SK-N-MC (cell line): ENCODE measurements around the gene PPP3R1.
A peak's percentile ranks its signal among the peaks of the same experiment; 100 is the strongest.

Experiments
- DNase-seq: peaks from one replicate; pipeline ENCODE4 v3.0.0-alpha.2; 2011; ENCODE audit warnings: low read depth, low spot score
- H3K27ac ChIP-seq: fragments of 200-600 bp; sonication (generic); 2 replicates; pipeline ENCODE4 v1.5.1; 2016; ENCODE audit warnings: mixed run types
- H3K36me3 ChIP-seq: fragments of 200-600 bp; sonication (generic); 2 replicates; pipeline ENCODE4 v1.6.1; 2017; ENCODE audit warnings: antibody characterized with exemption, low read length, mixed read lengths; ENCODE audit not compliant: insufficient read depth
- H3K4me3 ChIP-seq: fragments of 200-600 bp; sonication (generic); 2 replicates; pipeline ENCODE4 v1.5.1; 2016
- H3K9ac ChIP-seq: fragments of 200-600 bp; sonication (generic); 2 replicates; pipeline ENCODE4 v1.8.0; 2017; ENCODE audit warnings: mixed run types, mixed read lengths; ENCODE audit not compliant: insufficient read length
- H3K9me3 ChIP-seq: fragments of 200-600 bp; sonication (generic); 2 replicates; pipeline ENCODE4 v1.6.1; 2017; ENCODE audit warnings: low read depth, mild to moderate bottlenecking, antibody characterized with exemption, low read length, moderate library complexity, mixed read lengths
- EZH2 ChIP-seq: fragments of 200-600 bp; sonication (generic); IDR thresholded peaks from one replicate; pipeline ENCODE4 v1.6.1; 2017; ENCODE audit warnings: antibody characterized with exemption
- FOXP2 ChIP-seq: optimal IDR thresholded peaks from 2 replicates; pipeline ENCODE3; 2011; ENCODE audit warnings: mild to moderate bottlenecking, moderate library complexity; ENCODE audit not compliant: insufficient read depth; ENCODE audit errors: extremely low read length, control extremely low read depth
- POLR2AphosphoS5 ChIP-seq: IDR thresholded peaks from 2 replicates; pipeline ENCODE4 v1.6.1; 2012; ENCODE audit warnings: mild to moderate bottlenecking, low read depth, low read length, borderline replicate concordance

Gene PPP3R1

DNA sequence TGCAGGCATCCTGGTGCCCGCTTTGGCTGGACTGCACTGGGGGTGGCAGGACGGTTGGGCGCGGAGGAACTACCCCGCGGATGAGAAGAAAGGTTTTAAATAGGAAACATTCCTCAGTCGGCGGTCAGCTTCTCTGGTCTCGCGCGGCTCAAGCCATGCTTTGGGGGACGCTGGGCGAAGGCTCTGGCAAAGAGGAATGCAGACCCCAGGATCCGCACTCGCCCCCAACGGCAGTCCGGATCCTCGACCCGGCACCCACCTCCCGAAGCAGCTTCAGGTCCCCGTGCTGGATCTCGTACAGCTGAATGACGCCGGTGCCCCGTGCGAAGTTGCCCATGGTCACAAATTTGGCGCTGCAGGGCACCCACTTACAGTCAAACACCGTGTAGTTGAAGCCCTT lies 95.3 kb downstream of the PPP3R1 start:
- DNase-seq, result no peak

DNA sequence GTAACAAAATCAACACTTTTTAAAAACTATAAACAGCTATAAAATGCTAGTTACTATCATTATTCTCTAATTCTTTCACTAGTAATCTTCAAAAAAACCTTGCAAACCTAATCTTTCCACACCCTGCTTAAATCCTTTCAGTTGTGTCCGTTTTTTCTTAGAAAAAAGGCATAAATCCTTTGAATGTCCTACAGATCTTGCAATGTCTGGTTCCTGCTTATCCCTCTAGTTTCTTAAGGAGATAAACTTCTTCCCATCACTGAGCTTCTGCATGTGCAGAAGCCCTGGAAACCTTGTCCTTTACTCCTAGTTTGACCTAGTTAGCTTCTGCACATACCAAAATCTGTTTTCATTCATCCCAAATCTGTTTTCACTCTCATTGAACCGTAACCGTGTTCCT lies 95.9 kb downstream of the PPP3R1 start:
- H3K36me3 ChIP-seq, result peaks cover 22% of the 10 kb centered on the region
- H3K4me3 ChIP-seq, result peak overlapping the region; percentile 94
- TF ChIP-seq EZH2, result no peak
- TF ChIP-seq FOXP2, result no peak
- no peak for TF ChIP-seq POLR2AphosphoS5
- no peak for DNase-seq
- H3K9ac ChIP-seq, result peak overlapping the region; percentile 94
- no peaks in the 10 kb centered on the region for H3K9me3 ChIP-seq
- H3K27ac ChIP-seq, result no peak overlapping the region

More for the DNA sequence above, 95.3 kb downstream of the PPP3R1 start:
- H3K4me3 ChIP-seq, result peak overlapping the region; percentile 94
- H3K27ac ChIP-seq, result peak overlapping the region; percentile 99; the same call in 1 of the 2 replicates
- H3K9ac ChIP-seq, result peak overlapping the region; percentile 94
- TF ChIP-seq EZH2 (no peak), FOXP2 (no peak)
- peaks cover 28% of the 10 kb centered on the region for H3K36me3 ChIP-seq
- H3K9me3 ChIP-seq, result no peaks in the 10 kb centered on the region

DNA sequence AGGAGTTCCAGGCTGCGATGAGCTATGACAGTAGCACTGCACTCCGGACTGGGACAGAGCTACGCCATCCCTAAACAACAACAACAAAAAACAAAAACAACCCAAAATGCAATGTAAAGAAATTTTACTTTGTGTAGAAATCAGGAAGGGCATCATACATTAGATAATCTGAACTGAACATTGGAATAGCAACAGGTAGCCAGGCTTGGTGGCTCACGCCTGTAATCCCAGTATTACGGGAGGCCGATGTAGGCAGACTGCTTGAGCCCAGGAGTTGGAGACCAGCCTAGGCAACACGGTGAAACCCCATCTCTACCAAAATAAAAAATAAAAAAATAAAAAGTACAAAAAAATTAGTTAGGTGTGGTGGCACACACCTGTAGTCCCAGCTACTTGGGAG lies 96.7 kb downstream of the PPP3R1 start:
- H3K9me3 ChIP-seq, result no peaks in the 10 kb centered on the region
- H3K36me3 ChIP-seq, result peaks cover 14% of the 10 kb centered on the region
- H3K4me3 ChIP-seq, result no peak overlapping the region
- no peak overlapping the region for H3K27ac ChIP-seq
- no peak for TF ChIP-seq EZH2
- H3K9ac ChIP-seq, result no peak overlapping the region
- no peak for DNase-seq

DNA sequence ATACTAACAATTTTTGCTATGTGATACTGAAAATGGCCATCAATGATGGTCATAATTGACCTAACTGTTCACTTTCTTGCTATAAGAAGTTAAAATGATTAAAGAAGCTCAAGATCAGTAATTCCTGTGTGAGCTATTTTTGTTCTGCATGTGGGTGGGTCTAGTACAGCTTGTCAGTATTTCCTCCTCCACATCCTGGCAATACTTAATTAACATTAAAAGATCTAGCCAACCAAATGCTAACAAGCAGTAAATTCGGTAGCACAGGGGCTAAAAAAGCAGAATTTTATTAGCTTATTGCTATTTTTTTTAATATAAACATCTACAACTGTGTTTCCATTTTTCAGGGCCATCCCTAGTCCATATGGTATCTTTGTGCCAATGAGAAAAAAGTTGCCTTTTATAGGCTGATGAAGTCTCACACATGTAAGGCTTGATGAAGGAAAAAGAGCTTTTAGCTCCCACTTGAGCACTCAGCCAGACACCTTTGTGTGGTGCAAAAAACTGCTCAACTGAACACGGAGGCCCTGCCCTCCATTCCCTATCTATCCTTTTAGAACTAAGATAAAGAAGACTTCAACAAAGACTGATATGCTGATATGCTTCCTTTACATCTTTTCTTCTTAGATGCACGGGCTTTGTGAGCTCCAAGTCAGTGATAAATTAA lies 99.5 kb downstream of the PPP3R1 start:
- DNase-seq, result no peak
- TF ChIP-seq FOXP2, result no peak
- TF ChIP-seq EZH2, result no peak
- TF ChIP-seq POLR2AphosphoS5, result no peak
- H3K36me3 ChIP-seq, result no peaks in the 10 kb centered on the region
- H3K4me3 ChIP-seq, result no peak overlapping the region
- no peak overlapping the region for H3K27ac ChIP-seq
- H3K9ac ChIP-seq, result no peak overlapping the region
- no peaks in the 10 kb centered on the region for H3K9me3 ChIP-seq

- Histone ChIP-seq H3K4me3 (no peak overlapping the region), H3K9ac (no peak overlapping the region), H3K36me3 (no peaks in the 10 kb centered on the region), H3K9me3 (no peaks in the 10 kb centered on the region), H3K27ac (no peak overlapping the region; the same call in 1 of the 2 replicates)
- no peak for DNase-seq
- TF ChIP-seq EZH2, result no peak
- TF ChIP-seq POLR2AphosphoS5, result no peak
- no peak for TF ChIP-seq FOXP2
These were observed 101.3 kb downstream of the PPP3R1 start for GRCh38 chr2:68151037-68151436.

DNA sequence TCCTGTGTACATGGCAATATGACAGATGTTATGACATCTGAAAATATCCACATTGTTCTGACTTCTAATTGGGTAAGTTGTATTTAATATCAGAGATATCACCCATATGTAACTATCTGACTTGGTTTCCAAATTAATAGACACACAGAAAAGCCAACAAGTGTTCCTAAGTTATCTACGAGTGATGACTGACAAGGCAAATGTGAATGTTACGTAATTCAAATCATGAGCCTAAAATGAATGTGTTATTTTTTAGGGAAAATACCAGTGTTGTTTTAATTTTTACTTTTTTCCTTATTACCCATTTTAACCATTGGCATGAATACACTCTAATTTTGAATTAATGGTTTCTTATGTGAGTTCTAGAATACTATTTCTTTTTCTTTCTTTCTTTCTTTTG lies 110.5 kb downstream of the PPP3R1 start:
- Histone ChIP-seq H3K9ac (no peak overlapping the region), H3K36me3 (peaks cover 11% of the 10 kb centered on the region; the same call in 1 of the 2 replicates), H3K27ac (no peak overlapping the region), H3K4me3 (no peak overlapping the region), H3K9me3 (no peaks in the 10 kb centered on the region)
- no peak for TF ChIP-seq POLR2AphosphoS5
- TF ChIP-seq FOXP2, result no peak
- TF ChIP-seq EZH2, result no peak
- no peak for DNase-seq

- H3K4me3 ChIP-seq, result no peak overlapping the region
- no peak for DNase-seq
These were observed 116.6 kb downstream of the PPP3R1 start for GRCh38 chr2:68135448-68136320.

DNA sequence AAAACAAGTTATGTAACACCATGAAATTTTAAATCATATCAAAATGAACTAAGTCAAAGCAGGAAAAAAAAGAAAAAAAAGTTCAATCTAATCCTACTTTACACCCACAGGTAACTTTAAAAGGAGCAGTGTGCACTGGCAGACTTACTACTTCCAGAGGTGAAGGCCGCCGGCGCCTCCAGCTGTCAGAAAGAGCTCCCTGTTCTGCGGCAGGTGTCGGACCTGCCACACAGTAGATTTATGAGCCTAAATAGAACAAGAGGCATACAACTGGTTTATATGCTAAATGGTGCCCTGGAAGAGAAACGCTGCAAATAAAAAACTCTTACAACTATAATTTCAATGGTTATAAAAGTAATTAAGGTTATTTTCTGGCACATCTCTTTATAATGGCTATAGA lies 117.8 kb downstream of the PPP3R1 start:
- Histone ChIP-seq H3K4me3 (no peak overlapping the region), H3K9ac (no peak overlapping the region), H3K9me3 (no peaks in the 10 kb centered on the region), H3K36me3 (no peaks in the 10 kb centered on the region), H3K27ac (no peak overlapping the region)
- TF ChIP-seq EZH2, result no peak
- TF ChIP-seq POLR2AphosphoS5, result no peak
- no peak for TF ChIP-seq FOXP2
- no peak for DNase-seq

More at GRCh38 chr2:68135448-68136320, 116.6 kb downstream of the PPP3R1 start:
- Histone ChIP-seq H3K27ac (no peak overlapping the region), H3K9me3 (no peaks in the 10 kb centered on the region), H3K36me3 (no peaks in the 10 kb centered on the region), H3K9ac (no peak overlapping the region)
- TF ChIP-seq POLR2AphosphoS5 (no peak), EZH2 (no peak), FOXP2 (no peak)
